ENCODE results near the gene EGFLAM. TPM values are rescaled to one million over a fixed set of nuclear protein-coding genes. Genes with fewer than 3 reads are reported as not detected.

The EGFLAM gene
- total RNA-seq, 1 experiment from 2014 or later, result 1.1 TPM

DNA sequence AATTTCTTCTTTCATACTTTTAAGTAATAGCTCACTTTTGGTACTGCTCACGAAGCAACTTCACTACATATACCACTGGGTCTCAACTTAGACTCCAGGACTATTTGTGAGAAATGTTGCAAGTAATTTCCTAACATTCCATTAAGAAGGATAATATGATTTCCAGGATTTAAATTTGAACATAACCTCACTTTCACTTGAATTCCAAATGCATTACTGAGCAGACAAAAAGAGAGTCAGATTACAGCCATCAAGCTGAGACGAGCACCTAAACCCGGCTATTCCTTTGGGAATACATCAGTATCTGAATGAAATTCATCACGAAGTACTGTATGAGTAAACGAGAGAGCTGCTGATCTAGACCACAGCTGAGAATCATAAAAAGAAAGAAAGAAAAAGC is 250.8 kb downstream of the EGFLAM start (continued):
- TF ChIP-seq, protein P1, sequence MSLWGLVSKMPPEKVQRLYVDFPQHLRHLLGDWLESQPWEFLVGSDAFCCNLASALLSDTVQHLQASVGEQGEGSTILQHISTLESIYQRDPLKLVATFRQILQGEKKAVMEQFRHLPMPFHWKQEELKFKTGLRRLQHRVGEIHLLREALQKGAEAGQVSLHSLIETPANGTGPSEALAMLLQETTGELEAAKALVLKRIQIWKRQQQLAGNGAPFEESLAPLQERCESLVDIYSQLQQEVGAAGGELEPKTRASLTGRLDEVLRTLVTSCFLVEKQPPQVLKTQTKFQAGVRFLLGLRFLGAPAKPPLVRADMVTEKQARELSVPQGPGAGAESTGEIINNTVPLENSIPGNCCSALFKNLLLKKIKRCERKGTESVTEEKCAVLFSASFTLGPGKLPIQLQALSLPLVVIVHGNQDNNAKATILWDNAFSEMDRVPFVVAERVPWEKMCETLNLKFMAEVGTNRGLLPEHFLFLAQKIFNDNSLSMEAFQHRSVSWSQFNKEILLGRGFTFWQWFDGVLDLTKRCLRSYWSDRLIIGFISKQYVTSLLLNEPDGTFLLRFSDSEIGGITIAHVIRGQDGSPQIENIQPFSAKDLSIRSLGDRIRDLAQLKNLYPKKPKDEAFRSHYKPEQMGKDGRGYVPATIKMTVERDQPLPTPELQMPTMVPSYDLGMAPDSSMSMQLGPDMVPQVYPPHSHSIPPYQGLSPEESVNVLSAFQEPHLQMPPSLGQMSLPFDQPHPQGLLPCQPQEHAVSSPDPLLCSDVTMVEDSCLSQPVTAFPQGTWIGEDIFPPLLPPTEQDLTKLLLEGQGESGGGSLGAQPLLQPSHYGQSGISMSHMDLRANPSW (CRISPR knock-in tag; conservative IDR thresholded peaks at IDR 0.05; ENCODE audit: low read depth), result no peak
- TF ChIP-seq MXD4 (CRISPR knock-in tag; IDR thresholded peaks at IDR 0.05; ENCODE audit: borderline replicate concordance) (no peak), AR (CRISPR knock-in tag; IDR thresholded peaks at IDR 0.05) (no peak), ZNF138 (CRISPR knock-in tag; conservative IDR thresholded peaks at IDR 0.05) (no peak), FOXP1 (CRISPR knock-in tag; IDR thresholded peaks at IDR 0.05; ENCODE audit: borderline replicate concordance) (no peak), ZNF416 (CRISPR knock-in tag; IDR thresholded peaks at IDR 0.05) (no peak)
- TF ChIP-seq, protein P2, sequence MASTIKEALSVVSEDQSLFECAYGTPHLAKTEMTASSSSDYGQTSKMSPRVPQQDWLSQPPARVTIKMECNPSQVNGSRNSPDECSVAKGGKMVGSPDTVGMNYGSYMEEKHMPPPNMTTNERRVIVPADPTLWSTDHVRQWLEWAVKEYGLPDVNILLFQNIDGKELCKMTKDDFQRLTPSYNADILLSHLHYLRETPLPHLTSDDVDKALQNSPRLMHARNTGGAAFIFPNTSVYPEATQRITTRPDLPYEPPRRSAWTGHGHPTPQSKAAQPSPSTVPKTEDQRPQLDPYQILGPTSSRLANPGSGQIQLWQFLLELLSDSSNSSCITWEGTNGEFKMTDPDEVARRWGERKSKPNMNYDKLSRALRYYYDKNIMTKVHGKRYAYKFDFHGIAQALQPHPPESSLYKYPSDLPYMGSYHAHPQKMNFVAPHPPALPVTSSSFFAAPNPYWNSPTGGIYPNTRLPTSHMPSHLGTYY (CRISPR knock-in tag; IDR thresholded peaks at IDR 0.05), result no peak
- TF ChIP-seq, protein P3, sequence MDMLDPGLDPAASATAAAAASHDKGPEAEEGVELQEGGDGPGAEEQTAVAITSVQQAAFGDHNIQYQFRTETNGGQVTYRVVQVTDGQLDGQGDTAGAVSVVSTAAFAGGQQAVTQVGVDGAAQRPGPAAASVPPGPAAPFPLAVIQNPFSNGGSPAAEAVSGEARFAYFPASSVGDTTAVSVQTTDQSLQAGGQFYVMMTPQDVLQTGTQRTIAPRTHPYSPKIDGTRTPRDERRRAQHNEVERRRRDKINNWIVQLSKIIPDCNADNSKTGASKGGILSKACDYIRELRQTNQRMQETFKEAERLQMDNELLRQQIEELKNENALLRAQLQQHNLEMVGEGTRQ (CRISPR knock-in tag; IDR thresholded peaks at IDR 0.05), result no peak
